Measurements from ENCODE around the gene SERPING1. TPM values are rescaled to one million over a fixed set of nuclear protein-coding genes. Genes with fewer than 3 reads are reported as not detected.

Gene SERPING1
- total RNA-seq = 100 to 1,000 TPM in 2 of 4 donors, 10 to 100 TPM in 2; 89.4 to 236 (median 103) TPM

DNA sequence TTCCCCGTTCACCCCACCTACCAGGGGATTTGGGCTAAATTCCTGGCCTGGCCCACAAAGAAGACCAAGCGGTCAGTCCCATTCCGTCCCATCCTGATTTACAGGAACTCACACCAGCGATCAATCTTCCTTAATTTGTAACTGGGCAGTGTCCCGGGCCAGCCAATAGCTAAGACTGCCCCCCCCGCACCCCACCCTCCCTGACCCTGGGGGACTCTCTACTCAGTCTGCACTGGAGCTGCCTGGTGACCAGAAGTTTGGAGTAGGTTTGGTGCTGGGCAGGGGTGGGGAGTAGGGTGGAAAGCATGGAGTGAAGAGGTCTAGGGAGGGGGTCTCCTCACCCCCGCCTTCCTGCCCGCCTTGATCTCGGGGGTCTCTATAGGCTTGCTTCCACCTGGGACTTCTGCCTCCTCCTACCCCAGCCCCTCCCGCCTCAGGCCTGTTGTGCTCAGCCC is at the start of gene SERPING1:
Gene SERPING1 (plus strand): TSS at position 225 of the 455 bp plus-strand sequence. CDS start 586 bp downstream, outside the sequence.
- TF ChIP-seq, protein P1, sequence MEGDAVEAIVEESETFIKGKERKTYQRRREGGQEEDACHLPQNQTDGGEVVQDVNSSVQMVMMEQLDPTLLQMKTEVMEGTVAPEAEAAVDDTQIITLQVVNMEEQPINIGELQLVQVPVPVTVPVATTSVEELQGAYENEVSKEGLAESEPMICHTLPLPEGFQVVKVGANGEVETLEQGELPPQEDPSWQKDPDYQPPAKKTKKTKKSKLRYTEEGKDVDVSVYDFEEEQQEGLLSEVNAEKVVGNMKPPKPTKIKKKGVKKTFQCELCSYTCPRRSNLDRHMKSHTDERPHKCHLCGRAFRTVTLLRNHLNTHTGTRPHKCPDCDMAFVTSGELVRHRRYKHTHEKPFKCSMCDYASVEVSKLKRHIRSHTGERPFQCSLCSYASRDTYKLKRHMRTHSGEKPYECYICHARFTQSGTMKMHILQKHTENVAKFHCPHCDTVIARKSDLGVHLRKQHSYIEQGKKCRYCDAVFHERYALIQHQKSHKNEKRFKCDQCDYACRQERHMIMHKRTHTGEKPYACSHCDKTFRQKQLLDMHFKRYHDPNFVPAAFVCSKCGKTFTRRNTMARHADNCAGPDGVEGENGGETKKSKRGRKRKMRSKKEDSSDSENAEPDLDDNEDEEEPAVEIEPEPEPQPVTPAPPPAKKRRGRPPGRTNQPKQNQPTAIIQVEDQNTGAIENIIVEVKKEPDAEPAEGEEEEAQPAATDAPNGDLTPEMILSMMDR (IDR thresholded peaks at IDR 0.05) = no peak
- TF ChIP-seq POLR2A (IDR thresholded peaks at IDR 0.05) = no peak
- intact Hi-C loops (cut with DNase I; ENCODE audit: low total_unique reads) = no loop called here
- 18 to 20% methylated on average over 10 of the region's 10 CpGs for WGBS, 2 donors
- H3K4me3 ChIP-seq (ENCODE audit: low read depth, poor library complexity, severe bottlenecking) = peak within 1 kb of the TSS; percentile 30
- DNase-seq (ENCODE audit: low spot score in 2 of 2) = peak; percentile 74 to 94

DNA sequence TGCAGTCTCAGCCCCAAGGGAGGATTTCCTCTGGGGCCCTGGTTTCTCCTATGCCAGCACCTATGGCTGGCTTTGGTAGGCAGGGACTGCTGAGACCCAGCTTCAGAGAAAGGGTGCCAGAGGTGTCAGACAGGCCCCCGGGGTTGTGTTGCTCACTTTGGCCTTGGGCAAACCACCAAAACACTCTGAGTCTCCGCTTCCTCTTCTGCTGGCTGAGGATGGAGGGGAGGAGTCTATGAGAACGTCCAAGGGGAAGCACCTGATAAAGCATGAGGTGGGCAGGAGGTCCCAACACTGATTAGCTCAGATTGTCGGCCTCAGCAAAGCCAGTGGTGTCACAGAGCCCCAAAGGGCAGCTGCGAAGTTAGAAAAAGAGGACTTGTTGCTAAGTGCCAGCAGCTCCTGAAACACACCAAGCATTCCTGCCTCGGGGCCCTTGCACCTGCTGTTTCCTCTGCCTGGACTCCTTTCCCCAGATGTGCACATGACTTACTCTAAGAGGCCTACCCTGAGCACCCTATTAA is 49.6 kb upstream of the SERPING1 start:
- no peak overlapping the region for H3K4me3 ChIP-seq (ENCODE audit: low read depth, poor library complexity, severe bottlenecking)
- WGBS, 2 donors = 32 to 51% methylated on average over 6 of the region's 6 CpGs
- DNase-seq (ENCODE audit: low spot score in 2 of 2) = no peak
- TF ChIP-seq, protein P1 (IDR thresholded peaks at IDR 0.05) = no peak
- no peak for TF ChIP-seq POLR2A (IDR thresholded peaks at IDR 0.05)
- intact Hi-C loops (cut with DNase I; ENCODE audit: low total_unique reads) = no loop called here

DNA sequence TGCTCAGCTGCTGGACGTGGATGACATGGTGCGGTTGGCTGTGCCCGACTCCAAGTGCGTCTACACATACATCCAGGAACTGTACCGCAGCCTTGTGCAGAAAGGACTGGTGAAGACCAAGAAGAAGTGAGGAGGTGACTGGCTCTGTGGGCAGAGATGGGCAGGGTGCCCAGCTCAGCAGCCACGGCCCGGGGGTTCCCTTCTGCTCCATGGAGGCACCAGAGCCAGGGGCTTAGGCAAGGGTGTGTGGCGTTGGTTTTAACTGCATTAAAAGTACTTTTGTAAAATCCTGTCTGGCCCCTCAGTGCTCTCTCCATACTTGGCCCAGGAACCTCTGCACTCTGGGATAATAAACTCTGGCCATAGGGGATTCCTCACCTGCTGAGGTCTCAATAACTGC is 47.5 kb upstream of the SERPING1 start:
- DNase-seq (ENCODE audit: low spot score in 2 of 2) = no peak
- intact Hi-C loops (cut with DNase I; ENCODE audit: low total_unique reads) = no loop called here
- TF ChIP-seq, protein P1 (IDR thresholded peaks at IDR 0.05) = no peak
- TF ChIP-seq POLR2A (IDR thresholded peaks at IDR 0.05) = no peak
- 77 to 84% methylated on average over 8 of the region's 8 CpGs for WGBS, 2 donors
- no peak overlapping the region for H3K4me3 ChIP-seq (ENCODE audit: low read depth, poor library complexity, severe bottlenecking)

DNA sequence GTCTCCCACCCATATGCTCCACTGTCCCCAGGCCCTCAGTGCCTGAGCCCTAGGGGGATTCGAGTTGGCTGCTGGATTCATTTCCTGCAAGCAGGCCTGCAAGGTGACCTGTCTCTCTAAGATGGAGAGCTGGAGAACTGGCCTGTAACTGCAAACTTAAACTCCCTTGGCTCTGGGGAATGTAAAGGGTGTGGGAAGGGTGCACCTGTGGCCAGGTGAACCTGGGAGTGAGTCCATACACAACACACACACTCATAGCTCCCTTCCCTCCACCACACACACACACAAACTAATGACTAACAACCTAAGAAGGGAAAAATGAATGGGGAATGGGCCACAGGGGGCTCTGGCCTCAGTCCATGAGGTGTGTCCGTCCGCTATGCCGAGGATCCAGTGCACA is 45.5 kb upstream of the SERPING1 start:
- no peak for TF ChIP-seq POLR2A (IDR thresholded peaks at IDR 0.05)
- TF ChIP-seq, protein P1 (IDR thresholded peaks at IDR 0.05) = no peak
- DNase-seq (ENCODE audit: low spot score in 2 of 2) = no peak
- 90 to 93% methylated on average over 4 of the region's 4 CpGs for WGBS, 2 donors
- no peak overlapping the region for H3K4me3 ChIP-seq (ENCODE audit: low read depth, poor library complexity, severe bottlenecking)
- intact Hi-C loops (cut with DNase I; ENCODE audit: low total_unique reads) = no loop called here

DNA sequence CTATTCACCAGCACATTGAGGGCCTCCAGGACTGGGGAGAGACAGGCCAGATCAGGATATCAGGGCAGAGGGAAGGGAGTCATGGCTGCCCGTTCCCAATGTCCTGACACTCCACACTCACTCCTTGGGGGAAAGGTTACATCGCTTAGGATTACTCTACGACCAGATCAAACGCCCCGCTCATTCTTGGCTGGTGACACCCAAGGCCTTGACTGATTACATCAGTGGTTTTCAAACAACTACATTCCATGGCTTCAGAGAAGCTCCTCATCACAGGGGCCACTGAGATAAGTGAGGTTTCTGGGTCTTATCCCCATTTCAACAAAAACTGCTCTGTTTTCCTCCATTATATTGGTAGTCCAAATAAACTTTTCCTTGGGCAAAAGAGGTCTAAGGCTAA is 45.0 kb upstream of the SERPING1 start:
- WGBS, 2 donors = 91 to 94% methylated on average over 5 of the region's 5 CpGs
- DNase-seq (ENCODE audit: low spot score in 2 of 2) = no peak
- intact Hi-C loops (cut with DNase I; ENCODE audit: low total_unique reads) = no loop called here
- no peak for TF ChIP-seq POLR2A (IDR thresholded peaks at IDR 0.05)
- TF ChIP-seq, protein P1 (IDR thresholded peaks at IDR 0.05) = no peak
- no peak overlapping the region for H3K4me3 ChIP-seq (ENCODE audit: low read depth, poor library complexity, severe bottlenecking)

DNA sequence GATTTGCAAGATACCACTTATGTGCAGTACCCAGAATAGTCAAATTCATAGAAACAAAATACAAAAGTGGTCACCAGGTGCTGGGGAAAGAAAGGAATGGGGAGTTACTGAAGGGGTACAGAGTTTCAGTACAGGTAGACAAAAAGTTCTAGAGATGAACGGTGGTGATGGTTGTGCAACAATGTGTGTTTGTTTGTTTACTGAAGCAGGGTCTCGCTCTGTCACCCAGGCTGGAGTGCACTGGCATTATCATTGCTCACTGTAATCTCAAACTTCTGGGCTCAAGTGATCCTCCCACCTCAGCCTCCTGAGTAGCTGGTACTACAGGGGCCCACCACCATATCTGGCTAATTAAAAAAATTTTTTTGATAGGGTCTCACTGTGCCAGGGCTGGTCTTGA is 42.1 kb upstream of the SERPING1 start:
- TF ChIP-seq, protein P1 (IDR thresholded peaks at IDR 0.05) = no peak
- TF ChIP-seq POLR2A (IDR thresholded peaks at IDR 0.05) = no peak
- 85 to 92% methylated on average over 2 of the region's 2 CpGs for WGBS, 2 donors
- DNase-seq (ENCODE audit: low spot score in 2 of 2) = no peak
- H3K4me3 ChIP-seq (ENCODE audit: low read depth, poor library complexity, severe bottlenecking) = no peak overlapping the region
- intact Hi-C loops (cut with DNase I; ENCODE audit: low total_unique reads) = no loop called here
